ENCODE data around the gene SUFU. TPM values are rescaled to one million over a fixed set of nuclear protein-coding genes. Genes with fewer than 3 reads are reported as not detected.

The SUFU gene
- total and polyA plus RNA-seq, 2 of the 8 experiments (the other 6 are each of a cell fraction or from before 2014, with no cell fraction given) = 7.0 to 10.8 TPM

GRCh38 chr10:102631525-102632393 lies 128.0 kb downstream of the SUFU start:
- Histone ChIP-seq H4K5ac (ENCODE audit: insufficient read length, low read depth, low read length) (no peak overlapping the region), H3K56ac (replicated peaks; ENCODE audit: insufficient read length, low read depth, low read length) (no peak overlapping the region), H3K79me1 (ENCODE audit: low read depth, low read length) (no peaks in the 10 kb centered on the region), H2AFZ (ENCODE audit: low read length) (no peak overlapping the region), H3K4ac (replicated peaks; ENCODE audit: insufficient read length, low read depth, low read length) (no peak overlapping the region), H2AK5ac (ENCODE audit: low read depth, low read length) (peak overlapping the region; percentile 28), H4K20me1 (replicated peaks in 1 of 2; ENCODE audit: control insufficient read depth in 1 of 2, insufficient read depth in 2 of 2, low read length in 2 of 2) (no peaks in the 10 kb centered on the region), H3K23me2 (ENCODE audit: low read depth, low read length) (no peaks in the 10 kb centered on the region; the same call in 1 of the 2 replicates), H2BK12ac (ENCODE audit: low read depth, low read length) (peak overlapping the region; percentile 50; the same call in 1 of the 2 replicates), H3K27me3 (replicated peaks in 1 of 4; ENCODE audit: control insufficient read depth in 3 of 4, extremely low read depth in 1 of 4, insufficient read depth in 3 of 4, low read length in 3 of 4) (no peaks in the 10 kb centered on the region), H3K79me2 (ENCODE audit: control insufficient read depth in 1 of 2, insufficient read depth in 2 of 2, low read length in 2 of 2) (no peaks in the 10 kb centered on the region), H3K4me2 (ENCODE audit: insufficient read depth in 1 of 2, low read depth in 2 of 2, low read length in 2 of 2) (no peak overlapping the region), H2BK20ac (ENCODE audit: low read length) (peak overlapping the region; percentile 61; the same call in 1 of the 2 replicates), H3K18ac (ENCODE audit: extremely low read depth, low read length) (peak overlapping the region; percentile 71), H3K23ac (ENCODE audit: insufficient read length) (no peak overlapping the region), H2BK120ac (replicated peaks; ENCODE audit: low read depth, low read length) (no peak overlapping the region), H3K4me3 (ENCODE audit: extremely low read depth in 1 of 4, insufficient read depth in 2 of 4, low read depth in 3 of 4, low read length in 4 of 4) (no peak overlapping the region), H2BK15ac (ENCODE audit: low read length) (peak overlapping the region; percentile 81; the same call in 1 of the 2 replicates), H3K9ac (replicated peaks in 1 of 4; ENCODE audit: extremely low read depth in 1 of 4, low read depth in 3 of 4, low read length in 3 of 4) (no peak overlapping the region), H2BK5ac (ENCODE audit: low read depth, low read length) (peak overlapping the region; percentile 71; the same call in 1 of the 2 replicates), H3K4me1 (replicated peaks in 1 of 4; ENCODE audit: control insufficient read depth in 3 of 4, insufficient read depth in 4 of 4, low read length in 3 of 4) (peaks cover 20 to 58% (median 46%) of the 10 kb centered on the region in 4 experiments), H3K9me3 (ENCODE audit: insufficient read depth in 2 of 2, low read depth in 1 of 2, low read length in 1 of 2) (no peaks in the 10 kb centered on the region), H4K91ac (replicated peaks; ENCODE audit: insufficient read length, low read length) (peak overlapping the region; percentile 7), H3K14ac (ENCODE audit: insufficient read length) (no peak overlapping the region), H3K27ac (ENCODE audit: low read depth, low read length) (no peak overlapping the region), H4K8ac (ENCODE audit: extremely low read depth, insufficient read depth, low read length) (no peak overlapping the region), H3K36me3 (ENCODE audit: control insufficient read depth in 2 of 4, insufficient read depth in 4 of 4, low read length in 3 of 4) (no peaks in the 10 kb centered on the region; a peak in 1 of 8 replicates)
- DNase-seq (ENCODE audit: low read depth in 1 of 2, low spot score in 2 of 2) (no peak), FAIRE-seq (no peak)
- TF ChIP-seq RFX5 (IDR thresholded peaks at IDR 0.05; ENCODE audit: borderline replicate concordance, low read depth, low read length) (no peak), YY1 (IDR thresholded peaks at IDR 0.05; ENCODE audit: low read depth, low read length) (no peak), SAP30 (IDR thresholded peaks at IDR 0.05; ENCODE audit: insufficient read depth, insufficient replicate concordance, low read length) (no peak)
- CTCF ChIA-PET (ENCODE audit: partially characterized antibody) = interaction anchor here (0.8 to 14.3 kb wide), 11 partner anchors 10 to 402 kb away, joined by 3 to 160 read pairs (median 5); partner anchors contain the start of gene TRIM8
- 87% methylated on average over 10 of the region's 10 CpGs; no CpG with 5 or more reads in 1 of the 2 experiments for WGBS, 2 experiments (ENCODE audit: extremely low coverage in 1 of 2, insufficient coverage in 1 of 2, insufficient read length in 1 of 2, insufficient replicate concordance in 2 of 2, low coverage in 1 of 2, low lambda C conversion rate in 2 of 2, missing lambda C conversion rate in 1 of 2)
- POLR2A ChIA-PET (ENCODE audit: partially characterized antibody) = interaction anchor here (0.5 to 4.2 kb wide), 4 partner anchors 10 to 710 kb away, joined by 3 to 34 read pairs (median 14); partner anchors contain the start of gene TRIM8

Data from H1 (cell line).